Smooth muscle cell (in vitro differentiated cells): ENCODE data around the gene STK26. TPM values are rescaled to one million over a fixed set of nuclear protein-coding genes. Genes with fewer than 3 reads are reported as not detected.

Source experiments
- DNase-seq: peaks from one replicate; lab custom pipeline; 2025; ENCODE audit not compliant: unreplicated experiment; lab: John Stamatoyannopoulos, UW
- H2AFZ ChIP-seq: fragments of 200-600 bp; sonication (generic); 2 replicates; pipeline ENCODE4 v1.6.0; 2016; ENCODE audit warnings: antibody characterized with exemption, low read depth, mild to moderate bottlenecking
- H3F3A ChIP-seq: fragments of 200-600 bp; sonication (generic); 2 replicates; pipeline ENCODE4 v1.6.0; 2017; ENCODE audit warnings: antibody characterized with exemption, low read depth
- H3K27ac ChIP-seq: fragments of 200-600 bp; sonication (generic); 2 replicates; pipeline ENCODE4 v1.5.1; 2016; ENCODE audit warnings: low read depth, mild to moderate bottlenecking
- H3K27me3 ChIP-seq: fragments of 200-600 bp; sonication (generic); 2 replicates; pipeline ENCODE4 v1.6.1; 2016; ENCODE audit warnings: low read depth, mild to moderate bottlenecking
- H3K36me3 ChIP-seq: fragments of 200-600 bp; sonication (generic); 2 replicates; pipeline ENCODE4 v1.5.1; 2016; ENCODE audit warnings: low read depth
- H3K4me1 ChIP-seq: fragments of 200-600 bp; sonication (generic); 2 replicates; pipeline ENCODE4 v1.5.1; 2016; ENCODE audit warnings: low read depth
- H3K4me2 ChIP-seq: fragments of 200-600 bp; sonication (generic); 2 replicates; pipeline ENCODE4 v1.6.0; 2016; ENCODE audit warnings: mild to moderate bottlenecking
- H3K4me3 ChIP-seq: fragments of 200-600 bp; sonication (generic); 2 replicates; pipeline ENCODE4 v1.5.1; 2016; ENCODE audit warnings: mild to moderate bottlenecking
- H3K79me2 ChIP-seq: fragments of 200-600 bp; sonication (generic); 2 replicates; pipeline ENCODE4 v1.6.0; 2016; ENCODE audit warnings: low read depth, mild to moderate bottlenecking
- H3K9ac ChIP-seq: fragments of 200-600 bp; sonication (generic); 2 replicates; pipeline ENCODE4 v1.6.0; 2016; ENCODE audit warnings: low read depth
- H3K9me3 ChIP-seq: fragments of 200-600 bp; sonication (generic); replicated peaks from 2 replicates; pipeline ENCODE4 v1.5.1; 2016; ENCODE audit warnings: low read depth
- H4K20me1 ChIP-seq: fragments of 200-600 bp; sonication (generic); 2 replicates; pipeline ENCODE4 v1.6.0; 2016; ENCODE audit warnings: low read depth
- CTCF ChIP-seq: fragments of 200-600 bp; sonication (generic); IDR thresholded peaks from 2 replicates; pipeline ENCODE4 v1.5.1; 2017; ENCODE audit warnings: borderline replicate concordance, mild to moderate bottlenecking, antibody characterized with exemption; ENCODE audit not compliant: insufficient read depth, poor library complexity, severe bottlenecking
- WGBS: methylation state at CpG from one replicate; pipeline ENCODE4 v1.1.7; 2016; ENCODE audit warnings: low lambda C conversion rate; 5-methylcytosine and 5-hydroxymethylcytosine counted together
- polyA plus RNA-seq: library from polyadenylated mRNA; unstranded; fragments of >200 nt; fragmentation: Nextera tagmentation; extraction: Ambion mirVana; gene quantifications from 2 replicates; pipeline ENCODE4 v1.2.1, GENCODE V29; 2016
- total RNA-seq: library from RNA; depleted of rRNA; stranded (reverse); fragments of >200 nt; gene quantifications from 2 replicates; pipeline ENCODE4 v1.2.3, GENCODE V29; 2014

STK26 gene
- total and polyA plus RNA-seq, 2 experiments from 2014 or later, result 13.2 to 50.9 TPM

- no peaks in the 10 kb centered on the region for H3K4me1 ChIP-seq
- no peak overlapping the region for H3K9ac ChIP-seq
- no peaks in the 10 kb centered on the region for H4K20me1 ChIP-seq
- H3K79me2 ChIP-seq, result no peaks in the 10 kb centered on the region
- no peak for TF ChIP-seq CTCF
- H2AFZ ChIP-seq, result no peak overlapping the region
- H3K4me3 ChIP-seq, result no peak overlapping the region
- H3K27me3 ChIP-seq, result no peaks in the 10 kb centered on the region
- 79% methylated on average over 4 of the region's 4 CpGs for WGBS
- peaks cover 5% of the 10 kb centered on the region for H3K9me3 ChIP-seq
- no peaks in the 10 kb centered on the region for H3F3A ChIP-seq
- no peak overlapping the region for H3K27ac ChIP-seq
- H3K4me2 ChIP-seq, result no peak overlapping the region
- no peaks in the 10 kb centered on the region for H3K36me3 ChIP-seq
- no peak for DNase-seq
Observed at GRCh38 chrX:132120913-132121312, 97.8 kb downstream of the STK26 start.

Other genes with a start within 250 kb of the STK26 start
- gene FRMD7, start 104.7 kb downstream of the STK26 start, total RNA-seq, result not detected in 2 replicates
- not detected in 2 replicates for gene FRMD7, start 104.7 kb downstream of the STK26 start, polyA plus RNA-seq
- 59.1 and 59.2 TPM in 2 replicates for gene RAP2C, start 196.1 kb downstream of the STK26 start, total RNA-seq
- gene RAP2C, start 196.1 kb downstream of the STK26 start, polyA plus RNA-seq, result 17.4 and 21.3 TPM in 2 replicates